Measurements from ENCODE around the gene SH3RF3.

The SH3RF3 gene

GRCh38 chr2:109184368-109184767 is 55.4 kb downstream of the SH3RF3 start:
- no peak for DNase-seq

- no peak for DNase-seq
Measured at GRCh38 chr2:109185338-109185737, 56.3 kb downstream of the SH3RF3 start.

- DNase-seq: no peak
Measured at GRCh38 chr2:109185821-109186570, 57.0 kb downstream of the SH3RF3 start.

GRCh38 chr2:109186656-109187250 is 57.7 kb downstream of the SH3RF3 start:
- no peak for DNase-seq

GRCh38 chr2:109187711-109188495 is 58.9 kb downstream of the SH3RF3 start:
- DNase-seq: no peak

- no peak for DNase-seq
Measured at GRCh38 chr2:109188496-109188890, 59.5 kb downstream of the SH3RF3 start.

GRCh38 chr2:109188898-109189297 is 59.9 kb downstream of the SH3RF3 start:
- DNase-seq: no peak

- DNase-seq: no peak
Measured at GRCh38 chr2:109189751-109190150, 60.7 kb downstream of the SH3RF3 start.

- DNase-seq: no peak
Measured at GRCh38 chr2:109193807-109194619, 65.0 kb downstream of the SH3RF3 start.

GRCh38 chr2:109194620-109194937 is 65.6 kb downstream of the SH3RF3 start:
- DNase-seq: no peak

- no peak for DNase-seq
Measured at GRCh38 chr2:109195193-109196045, 66.4 kb downstream of the SH3RF3 start.

- DNase-seq: no peak
Measured at GRCh38 chr2:109196081-109196875, 67.3 kb downstream of the SH3RF3 start.

GRCh38 chr2:109197491-109198418 is 68.8 kb downstream of the SH3RF3 start:
- no peak for DNase-seq

- DNase-seq: no peak
Measured at GRCh38 chr2:109199790-109200189, 70.8 kb downstream of the SH3RF3 start.

- no peak for DNase-seq
Measured at GRCh38 chr2:109200616-109201464, 71.8 kb downstream of the SH3RF3 start.

GRCh38 chr2:109201465-109202327 is 72.7 kb downstream of the SH3RF3 start:
- no peak for DNase-seq

- no peak for DNase-seq
Measured at GRCh38 chr2:109202486-109202885, 73.5 kb downstream of the SH3RF3 start.

All from NCI-H1417 treated with DMSO at 0.1 percent for 48 hours (cell line).